CD14-positive monocyte (primary cell): ENCODE data around the gene COL4A2. TPM values are rescaled to one million over a fixed set of nuclear protein-coding genes. Genes with fewer than 3 reads are reported as not detected.

Source experiments
- DNase-seq, 3 donors: peaks; one replicate each; pipeline ENCODE4 v3.0.0-alpha.2; 2011 to 2022
- H2AFZ ChIP-seq: 2 replicates; pipeline ENCODE4 v1.6.0; 2012; ENCODE audit warnings: mild to moderate bottlenecking, low read depth, low read length, inconsistent platforms; ENCODE audit not compliant: insufficient read depth, poor library complexity, severe bottlenecking
- H3K27ac ChIP-seq, 2 donors: 1 replicate in 1 of 2; 2 replicates in 1 of 2; pipeline ENCODE4 v1.5.1; 2012 to 2013; ENCODE audit warnings: low read length in 2 of 2, control low read depth in 1 of 2, inconsistent platforms in 1 of 2, low read depth in 1 of 2, mild to moderate bottlenecking in 1 of 2
- H3K27me3 ChIP-seq, 2 donors: one replicate each; pipeline versions ENCODE4 v1.6.0 to v1.6.1; 2011 to 2013; ENCODE audit warnings: low read length in 2 of 2; ENCODE audit not compliant: control insufficient read depth in 2 of 2, insufficient read depth in 2 of 2
- H3K36me3 ChIP-seq, 2 donors: replicated peaks in 1 of 2; 1 replicate in 1 of 2; 2 replicates in 1 of 2; pipeline versions ENCODE4 v1.5.1 to v1.6.1; 2012 to 2013; ENCODE audit warnings: low read length in 2 of 2, control low read depth in 1 of 2, inconsistent platforms in 1 of 2, mild to moderate bottlenecking in 1 of 2; ENCODE audit not compliant: insufficient read depth in 2 of 2, control insufficient read depth in 1 of 2
- H3K4me1 ChIP-seq, 2 donors: 1 replicate in 1 of 2; 2 replicates in 1 of 2; pipeline versions ENCODE4 v1.5.1 to v1.6.1; 2012 to 2013; ENCODE audit warnings: low read length in 2 of 2, control low read depth in 1 of 2, inconsistent platforms in 1 of 2, mild to moderate bottlenecking in 1 of 2, moderate library complexity in 1 of 2; ENCODE audit not compliant: insufficient read depth in 2 of 2, control insufficient read depth in 1 of 2
- H3K4me2 ChIP-seq: replicated peaks from 2 replicates; pipeline ENCODE3; 2012; ENCODE audit warnings: low read length, moderate library complexity, mild to moderate bottlenecking; ENCODE audit not compliant: poor library complexity, severe bottlenecking; ENCODE audit errors: extremely low read depth
- H3K4me3 ChIP-seq, 3 experiments: fragments of 200-600 bp in 1 of 3; sonication (generic) in 1 of 3; replicated peaks in 1 of 3; 1 replicate in 2 of 3; 2 replicates in 1 of 3; pipeline ENCODE4 v1.5.1; 2011 to 2013; ENCODE audit warnings: low read length in 3 of 3, mild to moderate bottlenecking in 3 of 3, control low read depth in 2 of 3, low read depth in 2 of 3, inconsistent platforms in 1 of 3, moderate library complexity in 1 of 3
- H3K79me2 ChIP-seq: 2 replicates; pipeline ENCODE4 v1.6.0; 2012; ENCODE audit warnings: mild to moderate bottlenecking, control low read depth, inconsistent platforms, low read length, moderate library complexity; ENCODE audit not compliant: insufficient read depth
- H3K9ac ChIP-seq: 2 replicates; pipeline ENCODE4 v1.6.0; 2017; ENCODE audit warnings: low read length, mild to moderate bottlenecking; ENCODE audit not compliant: insufficient read depth, poor library complexity, severe bottlenecking
- H3K9me3 ChIP-seq, 2 donors: replicated peaks in 1 of 2; 1 replicate in 1 of 2; 2 replicates in 1 of 2; pipeline versions ENCODE4 v1.5.1 to v1.6.1; 2012 to 2013; ENCODE audit warnings: low read length in 2 of 2, control low read depth in 1 of 2; ENCODE audit not compliant: control insufficient read depth in 1 of 2, insufficient read depth in 1 of 2
- H4K20me1 ChIP-seq: 2 replicates; pipeline ENCODE4 v1.6.0; 2012; ENCODE audit warnings: mild to moderate bottlenecking, low read length, control low read depth, moderate library complexity; ENCODE audit not compliant: insufficient read depth
- H3K27ac Mint-ChIP-seq, 7 donors: one replicate each; pipeline ENCODE4 v1.8.0; 2020; ENCODE audit warnings: mild to moderate bottlenecking in 7 of 7, mixed read lengths in 7 of 7, moderate library complexity in 6 of 7, inconsistent platforms in 2 of 7
- H3K27me3 Mint-ChIP-seq, 3 donors: one replicate each; pipeline ENCODE4 v1.8.0; 2021 to 2022; ENCODE audit warnings: low read depth in 3 of 3, mild to moderate bottlenecking in 3 of 3, mixed read lengths in 3 of 3, moderate library complexity in 3 of 3, inconsistent platforms in 1 of 3
- H3K36me3 Mint-ChIP-seq, 2 donors: one replicate each; pipeline ENCODE4 v1.8.0; 2020; ENCODE audit warnings: mixed read lengths in 2 of 2, inconsistent platforms in 1 of 2, mild to moderate bottlenecking in 1 of 2
- H3K4me1 Mint-ChIP-seq: one replicate; pipeline ENCODE4 v1.8.0; 2020; ENCODE audit warnings: mild to moderate bottlenecking, mixed read lengths
- H3K4me3 Mint-ChIP-seq, 2 donors: one replicate each; pipeline ENCODE4 v1.8.0; 2020; ENCODE audit warnings: mild to moderate bottlenecking in 2 of 2, mixed read lengths in 2 of 2, moderate library complexity in 1 of 2
- H3K9me3 Mint-ChIP-seq, 7 donors: one replicate each; pipeline ENCODE4 v1.8.0; 2020 to 2022; ENCODE audit warnings: mixed read lengths in 7 of 7, mild to moderate bottlenecking in 6 of 7, moderate library complexity in 6 of 7, inconsistent platforms in 2 of 7
- WGBS: methylation state at CpG from one replicate; pipeline ENCODE4 v1.1.5; 2013; ENCODE audit warnings: missing lambda C conversion rate; ENCODE audit not compliant: insufficient coverage; 5-methylcytosine and 5-hydroxymethylcytosine counted together
- intact Hi-C, 2 donors: fragments of 100-400 bp; cut with micrococcal nuclease; formaldehyde crosslinking; loops; one replicate each; pipeline versions ENCODE4 v1.15.0 to v1.15.1; 2023
- polyA plus RNA-seq, 3 donors: library from polyadenylated mRNA; depleted of rRNA in 1 of 3; unstranded in 2 of 3; stranded (reverse) in 1 of 3; fragments of 300-500 nt in 2 of 3; fragments of >200 nt in 1 of 3; fragmentation: Illumina TruSeq in 2 of 3; gene quantifications; 1 replicate in 2 of 3; 2 replicates in 1 of 3; pipeline ENCODE4 v1.2.3, GENCODE V29; 2012 to 2021
- TF ChIP-seq, protein P1 (sequence below): fragments of 200-600 bp; IDR thresholded peaks from one replicate; pipeline ENCODE4 v1.8.0; 2022; ENCODE audit warnings: antibody characterized with exemption, mild to moderate bottlenecking

Gene COL4A2
- polyA plus RNA-seq, 3 donors: not detected

DNA sequence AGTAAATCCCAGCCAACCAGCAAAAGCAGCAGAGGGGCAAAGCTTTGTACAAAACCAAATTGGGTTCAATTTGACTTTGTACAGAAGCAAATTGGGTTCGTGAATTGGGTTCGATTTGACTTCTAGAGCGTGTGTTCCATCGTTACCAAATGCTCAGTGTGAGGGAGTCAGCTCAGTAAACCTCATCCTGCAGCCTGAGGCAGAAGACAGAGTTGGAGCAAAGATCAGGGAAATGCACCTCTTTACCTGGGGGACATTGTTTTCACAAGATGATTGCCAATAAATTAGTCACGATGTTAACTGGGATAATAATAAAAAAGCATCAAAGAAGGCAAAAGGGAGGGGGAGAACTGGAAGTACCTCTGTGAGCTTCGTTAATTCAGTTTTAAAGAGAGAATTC lies 252.9 kb downstream of the COL4A2 start:
- Histone ChIP-seq H3K79me2 (peaks cover 85% of the 10 kb centered on the region), H2AFZ (no peak overlapping the region), H3K36me3 (peaks cover 7 to 26% of the 10 kb centered on the region in 2 donors), H3K9ac (no peak overlapping the region), H3K27ac (peak overlapping the region; percentile 15 to 46), H3K4me1 (peaks cover 42 to 79% of the 10 kb centered on the region in 2 donors), H3K9me3 (no peaks in the 10 kb centered on the region), H3K27me3 (no peaks in the 10 kb centered on the region), H4K20me1 (peaks cover 64% of the 10 kb centered on the region), H3K4me2 (peak overlapping the region; percentile 83), H3K4me3 (peak overlapping the region; percentile 21 to 93 (median 71))
- DNase-seq: no peak
- intact Hi-C loops: loop anchor here (5.0 to 10.0 kb wide), 4 partner anchors 38 to 155 kb away; partner anchors contain the start of gene ING1 (in 1 of the 2)
- Mint-ChIP-seq H3K4me1 (peaks cover 71% of the 10 kb centered on the region), H3K36me3 (peaks cover 35 to 44% of the 10 kb centered on the region in 2 donors), H3K9me3 (peaks cover 0 to 2% (median 0%) of the 10 kb centered on the region in 7 donors), H3K4me3 (peak overlapping the region; percentile 99), H3K27me3 (peaks cover 0 to 4% (median 1%) of the 10 kb centered on the region in 3 donors), H3K27ac (peak overlapping the region in 6 of 7 donors; percentile 57 to 97 (median 74))
- TF ChIP-seq, protein P1, sequence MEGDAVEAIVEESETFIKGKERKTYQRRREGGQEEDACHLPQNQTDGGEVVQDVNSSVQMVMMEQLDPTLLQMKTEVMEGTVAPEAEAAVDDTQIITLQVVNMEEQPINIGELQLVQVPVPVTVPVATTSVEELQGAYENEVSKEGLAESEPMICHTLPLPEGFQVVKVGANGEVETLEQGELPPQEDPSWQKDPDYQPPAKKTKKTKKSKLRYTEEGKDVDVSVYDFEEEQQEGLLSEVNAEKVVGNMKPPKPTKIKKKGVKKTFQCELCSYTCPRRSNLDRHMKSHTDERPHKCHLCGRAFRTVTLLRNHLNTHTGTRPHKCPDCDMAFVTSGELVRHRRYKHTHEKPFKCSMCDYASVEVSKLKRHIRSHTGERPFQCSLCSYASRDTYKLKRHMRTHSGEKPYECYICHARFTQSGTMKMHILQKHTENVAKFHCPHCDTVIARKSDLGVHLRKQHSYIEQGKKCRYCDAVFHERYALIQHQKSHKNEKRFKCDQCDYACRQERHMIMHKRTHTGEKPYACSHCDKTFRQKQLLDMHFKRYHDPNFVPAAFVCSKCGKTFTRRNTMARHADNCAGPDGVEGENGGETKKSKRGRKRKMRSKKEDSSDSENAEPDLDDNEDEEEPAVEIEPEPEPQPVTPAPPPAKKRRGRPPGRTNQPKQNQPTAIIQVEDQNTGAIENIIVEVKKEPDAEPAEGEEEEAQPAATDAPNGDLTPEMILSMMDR: no peak
- WGBS: 93% methylated on average over 4 of the region's 6 CpGs

DNA sequence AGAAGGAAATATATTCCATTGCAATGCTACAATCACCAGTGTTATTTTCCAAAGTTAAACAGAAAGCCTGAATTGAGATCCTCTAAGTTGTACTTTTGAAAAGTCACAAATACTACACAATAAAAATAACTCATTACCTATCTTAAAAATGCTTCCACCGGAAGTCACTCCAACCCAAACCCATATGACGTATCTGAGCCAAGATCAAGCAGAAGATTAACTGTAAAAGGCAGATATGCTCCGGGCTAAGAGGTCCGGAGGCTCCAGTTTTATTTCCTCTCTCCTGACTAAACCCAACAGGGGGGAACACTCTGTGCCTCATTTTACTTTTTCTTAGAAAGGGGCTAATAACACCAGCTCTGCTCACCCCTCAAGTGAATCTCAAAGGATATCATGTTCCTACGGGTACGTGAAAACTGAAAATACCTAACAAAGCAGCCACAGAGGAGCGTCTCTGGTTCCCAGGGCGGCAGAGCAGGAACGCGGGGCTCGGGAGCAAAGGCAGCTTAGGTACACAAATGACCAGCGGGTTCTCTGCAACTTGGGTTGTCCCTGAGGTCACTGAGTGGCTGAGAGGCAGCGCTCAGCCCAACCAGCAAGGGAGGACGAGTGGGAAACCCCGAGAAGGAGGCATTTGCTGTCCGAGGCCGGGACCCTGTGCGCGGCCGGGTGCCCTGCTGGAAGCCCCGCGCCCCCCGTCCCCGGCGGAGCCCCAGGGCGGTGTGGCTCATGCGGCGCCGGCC lies 253.7 kb downstream of the COL4A2 start:
- H4K20me1 ChIP-seq: peaks cover 56% of the 10 kb centered on the region
- H3K27ac Mint-ChIP-seq: peak overlapping the region; percentile 88 to 97 (median 93)
- peak overlapping the region; percentile 46 for H2AFZ ChIP-seq
- H3K4me1 ChIP-seq: peaks cover 36 to 71% of the 10 kb centered on the region in 2 donors
- TF ChIP-seq, protein P1: no peak
- intact Hi-C loops: loop anchor here (5.0 to 10.0 kb wide), 4 partner anchors 38 to 154 kb away; partner anchors contain the start of gene ING1 (in 1 of the 2)
- H3K9ac ChIP-seq: peak overlapping the region; percentile 85
- peak; percentile 22 to 67 (median 27) for DNase-seq
- peak overlapping the region; percentile 84 to 87 for H3K27ac ChIP-seq
- H3K9me3 Mint-ChIP-seq: peaks cover 0 to 2% (median 0%) of the 10 kb centered on the region in 7 donors
- peaks cover 30 to 39% of the 10 kb centered on the region in 2 donors for H3K36me3 Mint-ChIP-seq
- H3K79me2 ChIP-seq: peaks cover 77% of the 10 kb centered on the region
- H3K4me2 ChIP-seq: peak overlapping the region; percentile 83
- peaks cover 5 to 22% of the 10 kb centered on the region in 2 donors for H3K36me3 ChIP-seq
- no peaks in the 10 kb centered on the region for H3K27me3 ChIP-seq
- peak overlapping the region; percentile 71 to 93 (median 89) for H3K4me3 ChIP-seq
- peaks cover 65% of the 10 kb centered on the region for H3K4me1 Mint-ChIP-seq
- H3K27me3 Mint-ChIP-seq: peaks cover 0 to 3% (median 1%) of the 10 kb centered on the region in 3 donors
- no peaks in the 10 kb centered on the region for H3K9me3 ChIP-seq
- H3K4me3 Mint-ChIP-seq: peak overlapping the region; percentile 99
- WGBS: under 1% methylated on average over 26 of the region's 29 CpGs
